GM23338 (cell line): Measurements from ENCODE around the gene KPNA5. TPM values are rescaled to one million over a fixed set of nuclear protein-coding genes. Genes with fewer than 3 reads are reported as not detected.

Experiments
- ATAC-seq: fragments of 200-7000 bp; cut with Tn5 transposase; 3 replicates; pipeline ENCODE4 v1.9.1; 2020
- DNase-seq: peaks from one replicate; pipeline ENCODE4 v3.0.0-alpha.2; 2015; ENCODE audit warnings: low spot score
- H2AFZ ChIP-seq: fragments of 200-600 bp; sonication (generic); 2 replicates; pipeline ENCODE4 v1.8.0; 2016; ENCODE audit warnings: antibody characterized with exemption, mild to moderate bottlenecking, moderate library complexity
- H3F3A ChIP-seq: fragments of 200-600 bp; sonication (generic); replicated peaks from 2 replicates; pipeline ENCODE4 v1.8.0; 2017; ENCODE audit warnings: antibody characterized with exemption, mixed run types, low read depth
- H3K27ac ChIP-seq: fragments of 200-600 bp; sonication (generic); 2 replicates; pipeline ENCODE4 v1.6.1; 2016; ENCODE audit warnings: low read depth
- H3K27me3 ChIP-seq: fragments of 200-600 bp; sonication (generic); 2 replicates; pipeline ENCODE4 v1.8.0; 2016; ENCODE audit warnings: mild to moderate bottlenecking, mixed run types, moderate library complexity; ENCODE audit not compliant: insufficient read depth
- H3K36me3 ChIP-seq: fragments of 200-600 bp; sonication (generic); 2 replicates; pipeline ENCODE4 v1.8.0; 2016; ENCODE audit warnings: mild to moderate bottlenecking; ENCODE audit not compliant: insufficient read depth
- H3K4me1 ChIP-seq: fragments of 200-600 bp; sonication (generic); 2 replicates; pipeline ENCODE4 v1.8.0; 2016; ENCODE audit warnings: mild to moderate bottlenecking, moderate library complexity; ENCODE audit not compliant: insufficient read depth
- H3K4me2 ChIP-seq: fragments of 200-600 bp; sonication (generic); 2 replicates; pipeline ENCODE4 v1.7.1; 2017; ENCODE audit warnings: mixed run types
- H3K4me3 ChIP-seq: fragments of 200-600 bp; sonication (generic); 2 replicates; pipeline ENCODE4 v1.6.1; 2016; ENCODE audit warnings: mixed run types
- H3K79me2 ChIP-seq: fragments of 200-600 bp; sonication (generic); replicated peaks from 2 replicates; pipeline ENCODE4 v1.8.0; 2017; ENCODE audit warnings: mild to moderate bottlenecking; ENCODE audit not compliant: insufficient read depth
- H3K9me2 ChIP-seq: fragments of 200-600 bp; sonication (generic); 2 replicates; pipeline ENCODE4 v1.8.0; 2017; ENCODE audit not compliant: insufficient read depth
- H4K20me1 ChIP-seq: fragments of 200-600 bp; sonication (generic); replicated peaks from 2 replicates; pipeline ENCODE4 v1.8.0; 2017; ENCODE audit warnings: mild to moderate bottlenecking; ENCODE audit not compliant: insufficient read depth
- H3K27ac Mint-ChIP-seq: 2 replicates; pipeline ENCODE4 v1.8.0; 2020; ENCODE audit warnings: inconsistent platforms, mild to moderate bottlenecking, moderate library complexity, mixed read lengths
- H3K27me3 Mint-ChIP-seq: 3 replicates; pipeline ENCODE4 v1.8.0; 2022; ENCODE audit warnings: low read depth, mild to moderate bottlenecking, moderate library complexity, mixed read lengths, inconsistent platforms; ENCODE audit not compliant: insufficient read depth, poor library complexity
- H3K36me3 Mint-ChIP-seq: 3 replicates; pipeline ENCODE4 v1.8.0; 2021; ENCODE audit warnings: low read depth, mild to moderate bottlenecking, inconsistent platforms, moderate library complexity, mixed read lengths
- H3K4me1 Mint-ChIP-seq: 3 replicates; pipeline ENCODE4 v1.8.0; 2020; ENCODE audit warnings: mild to moderate bottlenecking, inconsistent platforms, mixed read lengths
- H3K4me3 Mint-ChIP-seq: 3 replicates; pipeline ENCODE4 v1.8.0; 2021; ENCODE audit warnings: moderate library complexity, mild to moderate bottlenecking, inconsistent platforms, mixed read lengths
- H3K9me3 Mint-ChIP-seq: 3 replicates; pipeline ENCODE4 v1.8.0; 2020; ENCODE audit warnings: moderate library complexity, mild to moderate bottlenecking, inconsistent platforms, mixed read lengths
- CREB1 ChIP-seq: fragments of 250-450 bp; sonication (Bioruptor Pico); IDR thresholded peaks from 2 replicates; pipeline ENCODE4 v1.5.0; 2020; ENCODE audit warnings: low read depth, mild to moderate bottlenecking, moderate library complexity
- EZH2phosphoT487 ChIP-seq: fragments of 200-600 bp; sonication (generic); IDR thresholded peaks from one replicate; pipeline ENCODE4 v1.8.1; 2018; ENCODE audit warnings: antibody characterized with exemption; ENCODE audit not compliant: unreplicated experiment
- JUNB ChIP-seq: IDR thresholded peaks from one replicate; pipeline ENCODE4 v1.6.1; 2016; ENCODE audit warnings: antibody characterized with exemption; ENCODE audit not compliant: unreplicated experiment
- NANOG ChIP-seq: IDR thresholded peaks from 2 replicates; pipeline ENCODE4 v1.6.1; 2016; ENCODE audit warnings: antibody characterized with exemption, borderline replicate concordance
- POLR2AphosphoS5 ChIP-seq: IDR thresholded peaks from 2 replicates; pipeline ENCODE4 v1.6.1; 2016; ENCODE audit warnings: antibody characterized with exemption, low read depth
- STAT1 ChIP-seq: IDR thresholded peaks from one replicate; pipeline ENCODE4 v1.6.1; 2016; ENCODE audit warnings: antibody characterized with exemption; ENCODE audit not compliant: unreplicated experiment
- ZNF114 ChIP-seq: fragments of 250-450 bp; sonication (Bioruptor Pico); IDR thresholded peaks from 2 replicates; pipeline ENCODE4 v1.5.0; 2020; ENCODE audit warnings: mild to moderate bottlenecking, moderate library complexity
- ZNF331 ChIP-seq: fragments of 250-450 bp; sonication (Bioruptor Pico); IDR thresholded peaks from 2 replicates; pipeline ENCODE4 v1.5.0; 2020; ENCODE audit warnings: low read depth, mild to moderate bottlenecking, moderate library complexity
- long read RNA-seq: library from polyadenylated mRNA; unstranded; transcript quantifications from one replicate; pipeline ENCODE4 v2.0.0, GENCODE V29; 2020; ENCODE audit not compliant: unreplicated experiment
- polyA plus RNA-seq: library from polyadenylated mRNA; unstranded; fragments of >200 nt; fragmentation: Nextera tagmentation; extraction: Ambion mirVana; gene quantifications from 2 replicates; pipeline ENCODE4 v1.2.1, GENCODE V29; 2016
- total RNA-seq: library from RNA; depleted of rRNA; stranded (reverse); fragments of >200 nt; shearing (Covaris generic); gene quantifications from 2 replicates; pipeline ENCODE4 v1.2.3, GENCODE V29; 2014; rRNA removed
- TF ChIP-seq, protein P1 (sequence below): IDR thresholded peaks from 2 replicates; pipeline ENCODE4 v1.6.1; 2016; ENCODE audit warnings: antibody characterized with exemption
- TF ChIP-seq, protein P2 (sequence below): fragments of 250-450 bp; sonication (Bioruptor Pico); IDR thresholded peaks from 2 replicates; pipeline ENCODE4 v1.5.0; 2020; ENCODE audit warnings: mild to moderate bottlenecking, moderate library complexity
- TF ChIP-seq, protein P3 (sequence below): IDR thresholded peaks from one replicate; pipeline ENCODE4 v1.6.1; 2018; ENCODE audit warnings: antibody characterized with exemption; ENCODE audit not compliant: unreplicated experiment
- TF ChIP-seq, protein P4 (sequence below), 2 experiments: fragments of 200-600 bp in 1 of 2; sonication (generic) in 1 of 2; conservative IDR thresholded peaks; 2 replicates each; pipeline versions ENCODE4 v1.5.1 to v1.6.1; 2016 to 2017; ENCODE audit warnings: antibody characterized with exemption in 2 of 2, low read depth in 2 of 2, mild to moderate bottlenecking in 2 of 2, moderate library complexity in 1 of 2

Gene KPNA5
- total RNA-seq (9.4 and 16.3 TPM in 2 replicates), polyA plus RNA-seq (6.9 and 8.5 TPM in 2 replicates)
- long read RNA-seq, full-length matches to known transcripts, result 3 of 6 reads
- long read RNA-seq, partial matches to known transcripts, result 1 of 6 reads
- long read RNA-seq, other reads (novel, unspliced or antisense), result 2 of 6 reads

DNA sequence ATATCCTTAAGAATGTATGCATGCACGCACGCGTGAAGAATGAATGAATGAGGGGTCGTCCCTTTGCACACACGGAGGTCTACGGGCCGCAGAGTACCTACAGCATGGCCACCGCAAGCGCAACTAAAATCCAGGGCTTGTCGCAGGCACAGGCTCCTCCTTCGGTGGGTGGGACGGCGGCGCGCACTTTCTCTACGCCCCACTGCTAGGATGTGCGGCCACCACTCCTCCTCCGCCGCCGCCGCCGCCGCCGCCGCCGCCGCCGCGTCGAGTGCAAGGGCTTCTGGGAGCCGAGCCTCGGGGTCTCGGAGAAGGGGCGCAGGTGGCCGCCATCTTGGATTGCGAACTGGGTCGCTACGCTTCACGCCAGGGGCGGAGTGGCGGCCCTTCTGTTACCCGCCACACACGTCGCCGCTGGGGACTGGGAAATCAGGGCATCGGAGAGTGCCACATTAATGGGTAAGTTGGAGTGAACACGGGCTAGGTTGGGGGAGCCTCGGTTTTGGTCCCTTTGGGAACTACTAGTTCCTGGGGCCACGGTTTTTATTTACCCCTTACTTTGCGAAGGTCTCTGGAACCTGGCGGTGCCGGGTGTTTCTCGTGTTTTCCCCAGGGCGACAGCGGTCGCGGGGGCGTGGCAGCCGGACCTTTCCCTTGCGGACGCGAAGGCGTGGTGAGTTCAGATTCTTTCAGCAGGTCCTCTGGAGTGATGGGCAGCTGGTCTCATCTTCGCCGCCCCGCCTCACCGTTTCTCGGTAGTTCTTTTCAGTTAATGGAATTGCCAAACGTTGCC is at the start of gene KPNA5:
Gene KPNA5 (plus strand): TSS at position 332 of the 793 bp plus-strand sequence. CDS start 124 bp downstream, at position 456.
- ATAC-seq, result peak; percentile 95
- Mint-ChIP-seq H3K4me3 (peak within 1 kb of the TSS; percentile 98), H3K36me3 (peaks cover 17% of the 10 kb centered on the region), H3K27me3 (peaks cover 6% of the 10 kb centered on the region), H3K4me1 (peaks cover 9% of the 10 kb centered on the region; the same call in 2 of the 3 replicates), H3K9me3 (no peaks in the 10 kb centered on the region), H3K27ac (peak within 1 kb of the TSS; percentile 98)
- Histone ChIP-seq H3K4me3 (peak within 1 kb of the TSS; percentile 99), H3K4me2 (peak within 1 kb of the TSS; percentile 87), H2AFZ (peak within 1 kb of the TSS; percentile 99), H4K20me1 (no peaks in the 10 kb centered on the region), H3K27ac (peak within 1 kb of the TSS; percentile 99), H3F3A (peaks cover 10% of the 10 kb centered on the region; the same call in 1 of the 2 replicates), H3K36me3 (peaks cover 3% of the 10 kb centered on the region; the same call in 1 of the 2 replicates), H3K9me2 (peaks cover 3% of the 10 kb centered on the region; the same call in 1 of the 2 replicates), H3K79me2 (peaks cover 41% of the 10 kb centered on the region), H3K27me3 (no peaks in the 10 kb centered on the region), H3K4me1 (no peaks in the 10 kb centered on the region; the same call in none of the 2 replicates)
- TF ChIP-seq NANOG (no peak), POLR2AphosphoS5 (peak; percentile 99), ZNF331 (CRISPR knock-in tag) (0 out of 2 replicates have a peak, but pooled peaks have one; percentile 8), ZNF114 (no peak), EZH2phosphoT487 (no peak), CREB1 (CRISPR knock-in tag) (peak; percentile 67), STAT1 (no peak), JUNB (no peak)
- TF ChIP-seq, protein P1, sequence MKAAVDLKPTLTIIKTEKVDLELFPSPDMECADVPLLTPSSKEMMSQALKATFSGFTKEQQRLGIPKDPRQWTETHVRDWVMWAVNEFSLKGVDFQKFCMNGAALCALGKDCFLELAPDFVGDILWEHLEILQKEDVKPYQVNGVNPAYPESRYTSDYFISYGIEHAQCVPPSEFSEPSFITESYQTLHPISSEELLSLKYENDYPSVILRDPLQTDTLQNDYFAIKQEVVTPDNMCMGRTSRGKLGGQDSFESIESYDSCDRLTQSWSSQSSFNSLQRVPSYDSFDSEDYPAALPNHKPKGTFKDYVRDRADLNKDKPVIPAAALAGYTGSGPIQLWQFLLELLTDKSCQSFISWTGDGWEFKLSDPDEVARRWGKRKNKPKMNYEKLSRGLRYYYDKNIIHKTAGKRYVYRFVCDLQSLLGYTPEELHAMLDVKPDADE, result 0 out of 2 replicates have a peak, but pooled peaks have one; percentile 4
- TF ChIP-seq, protein P2, sequence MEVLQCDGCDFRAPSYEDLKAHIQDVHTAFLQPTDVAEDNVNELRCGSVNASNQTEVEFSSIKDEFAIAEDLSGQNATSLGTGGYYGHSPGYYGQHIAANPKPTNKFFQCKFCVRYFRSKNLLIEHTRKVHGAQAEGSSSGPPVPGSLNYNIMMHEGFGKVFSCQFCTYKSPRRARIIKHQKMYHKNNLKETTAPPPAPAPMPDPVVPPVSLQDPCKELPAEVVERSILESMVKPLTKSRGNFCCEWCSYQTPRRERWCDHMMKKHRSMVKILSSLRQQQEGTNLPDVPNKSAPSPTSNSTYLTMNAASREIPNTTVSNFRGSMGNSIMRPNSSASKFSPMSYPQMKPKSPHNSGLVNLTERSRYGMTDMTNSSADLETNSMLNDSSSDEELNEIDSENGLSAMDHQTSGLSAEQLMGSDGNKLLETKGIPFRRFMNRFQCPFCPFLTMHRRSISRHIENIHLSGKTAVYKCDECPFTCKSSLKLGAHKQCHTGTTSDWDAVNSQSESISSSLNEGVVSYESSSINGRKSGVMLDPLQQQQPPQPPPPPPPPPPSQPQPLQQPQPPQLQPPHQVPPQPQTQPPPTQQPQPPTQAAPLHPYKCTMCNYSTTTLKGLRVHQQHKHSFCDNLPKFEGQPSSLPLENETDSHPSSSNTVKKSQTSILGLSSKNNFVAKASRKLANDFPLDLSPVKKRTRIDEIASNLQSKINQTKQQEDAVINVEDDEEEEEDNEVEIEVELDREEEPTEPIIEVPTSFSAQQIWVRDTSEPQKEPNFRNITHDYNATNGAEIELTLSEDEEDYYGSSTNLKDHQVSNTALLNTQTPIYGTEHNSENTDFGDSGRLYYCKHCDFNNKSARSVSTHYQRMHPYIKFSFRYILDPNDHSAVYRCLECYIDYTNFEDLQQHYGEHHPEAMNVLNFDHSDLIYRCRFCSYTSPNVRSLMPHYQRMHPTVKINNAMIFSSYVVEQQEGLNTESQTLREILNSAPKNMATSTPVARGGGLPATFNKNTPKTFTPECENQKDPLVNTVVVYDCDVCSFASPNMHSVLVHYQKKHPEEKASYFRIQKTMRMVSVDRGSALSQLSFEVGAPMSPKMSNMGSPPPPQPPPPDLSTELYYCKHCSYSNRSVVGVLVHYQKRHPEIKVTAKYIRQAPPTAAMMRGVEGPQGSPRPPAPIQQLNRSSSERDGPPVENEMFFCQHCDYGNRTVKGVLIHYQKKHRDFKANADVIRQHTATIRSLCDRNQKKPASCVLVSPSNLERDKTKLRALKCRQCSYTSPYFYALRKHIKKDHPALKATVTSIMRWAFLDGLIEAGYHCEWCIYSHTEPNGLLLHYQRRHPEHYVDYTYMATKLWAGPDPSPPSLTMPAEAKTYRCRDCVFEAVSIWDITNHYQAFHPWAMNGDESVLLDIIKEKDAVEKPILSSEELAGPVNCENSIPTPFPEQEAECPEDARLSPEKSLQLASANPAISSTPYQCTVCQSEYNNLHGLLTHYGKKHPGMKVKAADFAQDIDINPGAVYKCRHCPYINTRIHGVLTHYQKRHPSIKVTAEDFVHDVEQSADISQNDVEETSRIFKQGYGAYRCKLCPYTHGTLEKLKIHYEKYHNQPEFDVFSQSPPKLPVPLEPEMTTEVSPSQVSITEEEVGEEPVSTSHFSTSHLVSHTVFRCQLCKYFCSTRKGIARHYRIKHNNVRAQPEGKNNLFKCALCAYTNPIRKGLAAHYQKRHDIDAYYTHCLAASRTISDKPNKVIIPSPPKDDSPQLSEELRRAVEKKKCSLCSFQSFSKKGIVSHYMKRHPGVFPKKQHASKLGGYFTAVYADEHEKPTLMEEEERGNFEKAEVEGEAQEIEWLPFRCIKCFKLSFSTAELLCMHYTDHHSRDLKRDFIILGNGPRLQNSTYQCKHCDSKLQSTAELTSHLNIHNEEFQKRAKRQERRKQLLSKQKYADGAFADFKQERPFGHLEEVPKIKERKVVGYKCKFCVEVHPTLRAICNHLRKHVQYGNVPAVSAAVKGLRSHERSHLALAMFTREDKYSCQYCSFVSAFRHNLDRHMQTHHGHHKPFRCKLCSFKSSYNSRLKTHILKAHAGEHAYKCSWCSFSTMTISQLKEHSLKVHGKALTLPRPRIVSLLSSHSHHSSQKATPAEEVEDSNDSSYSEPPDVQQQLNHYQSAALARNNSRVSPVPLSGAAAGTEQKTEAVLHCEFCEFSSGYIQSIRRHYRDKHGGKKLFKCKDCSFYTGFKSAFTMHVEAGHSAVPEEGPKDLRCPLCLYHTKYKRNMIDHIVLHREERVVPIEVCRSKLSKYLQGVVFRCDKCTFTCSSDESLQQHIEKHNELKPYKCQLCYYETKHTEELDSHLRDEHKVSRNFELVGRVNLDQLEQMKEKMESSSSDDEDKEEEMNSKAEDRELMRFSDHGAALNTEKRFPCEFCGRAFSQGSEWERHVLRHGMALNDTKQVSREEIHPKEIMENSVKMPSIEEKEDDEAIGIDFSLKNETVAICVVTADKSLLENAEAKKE (CRISPR knock-in tag), result no peak
- TF ChIP-seq, protein P3, sequence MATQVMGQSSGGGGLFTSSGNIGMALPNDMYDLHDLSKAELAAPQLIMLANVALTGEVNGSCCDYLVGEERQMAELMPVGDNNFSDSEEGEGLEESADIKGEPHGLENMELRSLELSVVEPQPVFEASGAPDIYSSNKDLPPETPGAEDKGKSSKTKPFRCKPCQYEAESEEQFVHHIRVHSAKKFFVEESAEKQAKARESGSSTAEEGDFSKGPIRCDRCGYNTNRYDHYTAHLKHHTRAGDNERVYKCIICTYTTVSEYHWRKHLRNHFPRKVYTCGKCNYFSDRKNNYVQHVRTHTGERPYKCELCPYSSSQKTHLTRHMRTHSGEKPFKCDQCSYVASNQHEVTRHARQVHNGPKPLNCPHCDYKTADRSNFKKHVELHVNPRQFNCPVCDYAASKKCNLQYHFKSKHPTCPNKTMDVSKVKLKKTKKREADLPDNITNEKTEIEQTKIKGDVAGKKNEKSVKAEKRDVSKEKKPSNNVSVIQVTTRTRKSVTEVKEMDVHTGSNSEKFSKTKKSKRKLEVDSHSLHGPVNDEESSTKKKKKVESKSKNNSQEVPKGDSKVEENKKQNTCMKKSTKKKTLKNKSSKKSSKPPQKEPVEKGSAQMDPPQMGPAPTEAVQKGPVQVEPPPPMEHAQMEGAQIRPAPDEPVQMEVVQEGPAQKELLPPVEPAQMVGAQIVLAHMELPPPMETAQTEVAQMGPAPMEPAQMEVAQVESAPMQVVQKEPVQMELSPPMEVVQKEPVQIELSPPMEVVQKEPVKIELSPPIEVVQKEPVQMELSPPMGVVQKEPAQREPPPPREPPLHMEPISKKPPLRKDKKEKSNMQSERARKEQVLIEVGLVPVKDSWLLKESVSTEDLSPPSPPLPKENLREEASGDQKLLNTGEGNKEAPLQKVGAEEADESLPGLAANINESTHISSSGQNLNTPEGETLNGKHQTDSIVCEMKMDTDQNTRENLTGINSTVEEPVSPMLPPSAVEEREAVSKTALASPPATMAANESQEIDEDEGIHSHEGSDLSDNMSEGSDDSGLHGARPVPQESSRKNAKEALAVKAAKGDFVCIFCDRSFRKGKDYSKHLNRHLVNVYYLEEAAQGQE, result no peak
- TF ChIP-seq, protein P4, sequence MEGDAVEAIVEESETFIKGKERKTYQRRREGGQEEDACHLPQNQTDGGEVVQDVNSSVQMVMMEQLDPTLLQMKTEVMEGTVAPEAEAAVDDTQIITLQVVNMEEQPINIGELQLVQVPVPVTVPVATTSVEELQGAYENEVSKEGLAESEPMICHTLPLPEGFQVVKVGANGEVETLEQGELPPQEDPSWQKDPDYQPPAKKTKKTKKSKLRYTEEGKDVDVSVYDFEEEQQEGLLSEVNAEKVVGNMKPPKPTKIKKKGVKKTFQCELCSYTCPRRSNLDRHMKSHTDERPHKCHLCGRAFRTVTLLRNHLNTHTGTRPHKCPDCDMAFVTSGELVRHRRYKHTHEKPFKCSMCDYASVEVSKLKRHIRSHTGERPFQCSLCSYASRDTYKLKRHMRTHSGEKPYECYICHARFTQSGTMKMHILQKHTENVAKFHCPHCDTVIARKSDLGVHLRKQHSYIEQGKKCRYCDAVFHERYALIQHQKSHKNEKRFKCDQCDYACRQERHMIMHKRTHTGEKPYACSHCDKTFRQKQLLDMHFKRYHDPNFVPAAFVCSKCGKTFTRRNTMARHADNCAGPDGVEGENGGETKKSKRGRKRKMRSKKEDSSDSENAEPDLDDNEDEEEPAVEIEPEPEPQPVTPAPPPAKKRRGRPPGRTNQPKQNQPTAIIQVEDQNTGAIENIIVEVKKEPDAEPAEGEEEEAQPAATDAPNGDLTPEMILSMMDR (conservative IDR thresholded peaks at IDR 0.05; ENCODE audit: low read depth in 2 of 2), result no peak
- peak; percentile 95 for DNase-seq
